Measurements from ENCODE around the gene MAFG. TPM values are rescaled to one million over a fixed set of nuclear protein-coding genes. Genes with fewer than 3 reads are reported as not detected.

MAFG gene
- total RNA-seq, 1 donor = 32.6 TPM

- peaks cover 23% of the 10 kb centered on the region for H3K4me1 ChIP-seq (ENCODE audit: insufficient read depth, low read length)
- H3K4me3 ChIP-seq (ENCODE audit: insufficient read depth, low read length) = peak overlapping the region; percentile 92
- peaks cover 29% of the 10 kb centered on the region for H4K20me1 ChIP-seq (ENCODE audit: insufficient read depth, low read length)
- peaks cover 22% of the 10 kb centered on the region for H3K36me3 ChIP-seq (ENCODE audit: insufficient read depth, low read length)
- peak overlapping the region; percentile 92 for H3K4me2 ChIP-seq (ENCODE audit: insufficient read depth, low read length)
- DNase-seq (ENCODE audit: insufficient read length, low spot score, missing footprints) = peak; percentile 100
- peak; percentile 16 for TF ChIP-seq CTCF (IDR thresholded peaks at IDR 0.05; ENCODE audit: extremely low read depth, low read depth, low read length)
- peaks cover 25% of the 10 kb centered on the region for H3K79me2 ChIP-seq (ENCODE audit: insufficient read depth, low read length)
- H3K27ac ChIP-seq (ENCODE audit: low read depth, low read length) = peak overlapping the region; percentile 94
- H3K27me3 ChIP-seq (ENCODE audit: insufficient read depth, low read length) = no peaks in the 10 kb centered on the region
- no peaks in the 10 kb centered on the region for H3K9me3 ChIP-seq (ENCODE audit: low read depth, low read length)
- peak overlapping the region; percentile 83 for H2AFZ ChIP-seq (ENCODE audit: low read length)
Measured at GRCh38 chr17:81871387-81872230, 55.9 kb downstream of the MAFG start.

GRCh38 chr17:81870981-81871386, 56.6 kb downstream of the MAFG start, which contains the start of gene ARHGDIA:
Gene ARHGDIA (minus strand): TSS chr17:81871337. CDS start chr17:81869930, 1,407 bp downstream.
- peak within 1 kb of the TSS; percentile 94 for H3K27ac ChIP-seq (ENCODE audit: low read depth, low read length)
- H3K4me1 ChIP-seq (ENCODE audit: insufficient read depth, low read length) = peaks cover 23% of the 10 kb centered on the region
- peak within 1 kb of the TSS; percentile 83 for H2AFZ ChIP-seq (ENCODE audit: low read length)
- peaks cover 35% of the 10 kb centered on the region for H4K20me1 ChIP-seq (ENCODE audit: insufficient read depth, low read length)
- H3K27me3 ChIP-seq (ENCODE audit: insufficient read depth, low read length) = no peaks in the 10 kb centered on the region
- peak within 1 kb of the TSS; percentile 92 for H3K4me2 ChIP-seq (ENCODE audit: insufficient read depth, low read length)
- H3K9me3 ChIP-seq (ENCODE audit: low read depth, low read length) = no peaks in the 10 kb centered on the region
- peak; percentile 91 for DNase-seq (ENCODE audit: insufficient read length, low spot score, missing footprints)
- peaks cover 27% of the 10 kb centered on the region for H3K36me3 ChIP-seq (ENCODE audit: insufficient read depth, low read length)
- H3K79me2 ChIP-seq (ENCODE audit: insufficient read depth, low read length) = peaks cover 30% of the 10 kb centered on the region
- no peak for TF ChIP-seq CTCF (IDR thresholded peaks at IDR 0.05; ENCODE audit: extremely low read depth, low read depth, low read length)
- H3K4me3 ChIP-seq (ENCODE audit: insufficient read depth, low read length) = peak within 1 kb of the TSS; percentile 92

GRCh38 chr17:81870131-81870980, 57.2 kb downstream of the MAFG start:
- peak overlapping the region; percentile 82 for H3K27ac ChIP-seq (ENCODE audit: low read depth, low read length)
- peak; percentile 95 for DNase-seq (ENCODE audit: insufficient read length, low spot score, missing footprints)
- H4K20me1 ChIP-seq (ENCODE audit: insufficient read depth, low read length) = peaks cover 41% of the 10 kb centered on the region
- H3K4me3 ChIP-seq (ENCODE audit: insufficient read depth, low read length) = peak overlapping the region; percentile 92
- H3K79me2 ChIP-seq (ENCODE audit: insufficient read depth, low read length) = peaks cover 36% of the 10 kb centered on the region
- peaks cover 23% of the 10 kb centered on the region for H3K4me1 ChIP-seq (ENCODE audit: insufficient read depth, low read length)
- no peak for TF ChIP-seq CTCF (IDR thresholded peaks at IDR 0.05; ENCODE audit: extremely low read depth, low read depth, low read length)
- no peaks in the 10 kb centered on the region for H3K9me3 ChIP-seq (ENCODE audit: low read depth, low read length)
- H3K36me3 ChIP-seq (ENCODE audit: insufficient read depth, low read length) = peaks cover 33% of the 10 kb centered on the region
- no peaks in the 10 kb centered on the region for H3K27me3 ChIP-seq (ENCODE audit: insufficient read depth, low read length)
- H2AFZ ChIP-seq (ENCODE audit: low read length) = no peak overlapping the region
- peak overlapping the region; percentile 88 for H3K4me2 ChIP-seq (ENCODE audit: insufficient read depth, low read length)
